ENCODE data around the gene RND3. TPM values are rescaled to one million over a fixed set of nuclear protein-coding genes. Genes with fewer than 3 reads are reported as not detected.
A peak's percentile ranks its signal among the peaks of the same experiment; 100 is the strongest.

The RND3 gene
- total RNA-seq, 2 donors from 2014 or later: not detected

GRCh38 chr2:150517951-150518680, 30.6 kb upstream of the RND3 start:
- no peak overlapping the region for H3K27ac Mint-ChIP-seq
- H3K36me3 Mint-ChIP-seq (ENCODE audit: low read depth): no peaks in the 10 kb centered on the region
- ATAC-seq (no peak), DNase-seq (no peak)
- H3K9me3 ChIP-seq (ENCODE audit: control insufficient read depth, low read length, poor library complexity, severe bottlenecking): no peaks in the 10 kb centered on the region
- no peaks in the 10 kb centered on the region for H3K4me1 Mint-ChIP-seq
- no peaks in the 10 kb centered on the region for H3K27me3 Mint-ChIP-seq
- H3K4me3 Mint-ChIP-seq: no peak overlapping the region

GRCh38 chr2:150513647-150514046, 26.2 kb upstream of the RND3 start:
- Mint-ChIP-seq H3K27me3 (no peaks in the 10 kb centered on the region), H3K36me3 (ENCODE audit: low read depth) (no peaks in the 10 kb centered on the region), H3K27ac (no peak overlapping the region), H3K4me3 (no peak overlapping the region), H3K4me1 (no peaks in the 10 kb centered on the region)
- H3K9me3 ChIP-seq (ENCODE audit: control insufficient read depth, low read length, poor library complexity, severe bottlenecking): no peaks in the 10 kb centered on the region
- DNase-seq: no peak
- no peak for ATAC-seq

DNA sequence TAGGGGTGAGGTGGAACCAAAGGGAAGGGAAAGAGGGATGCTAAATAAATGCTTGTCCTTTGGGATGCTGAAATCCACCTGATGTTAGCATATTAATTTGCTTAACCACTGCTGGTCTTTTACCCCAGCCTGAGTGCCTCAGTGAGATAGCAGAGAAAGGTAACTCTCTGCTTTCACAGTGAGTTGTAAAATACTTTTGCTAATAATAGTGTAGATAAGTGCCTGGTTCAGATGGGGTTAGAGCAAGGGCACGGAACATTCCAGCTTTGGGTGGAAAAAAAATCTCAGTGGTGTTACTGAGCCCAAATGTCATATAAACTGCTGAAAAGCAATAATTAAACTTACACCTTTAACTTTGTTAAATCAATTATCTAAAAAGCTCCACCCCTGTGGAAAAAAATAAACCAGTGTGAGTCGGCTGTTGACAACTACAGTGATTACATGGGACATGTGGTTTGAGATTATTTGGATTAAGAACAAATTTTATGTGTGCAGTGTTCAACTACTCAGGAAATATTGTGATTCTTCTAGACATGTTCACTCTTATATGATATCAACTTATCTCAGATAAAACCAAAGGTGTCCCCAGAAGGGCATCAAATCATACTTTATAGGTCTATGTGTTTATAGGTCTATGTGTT, 21.1 kb upstream of the RND3 start:
- H3K4me3 Mint-ChIP-seq: no peak overlapping the region
- no peaks in the 10 kb centered on the region for H3K27me3 Mint-ChIP-seq
- H3K36me3 Mint-ChIP-seq (ENCODE audit: low read depth): no peaks in the 10 kb centered on the region
- DNase-seq: no peak
- H3K4me1 Mint-ChIP-seq: no peaks in the 10 kb centered on the region
- H3K27ac Mint-ChIP-seq: no peak overlapping the region
- H3K9me3 ChIP-seq (ENCODE audit: control insufficient read depth, low read length, poor library complexity, severe bottlenecking): no peaks in the 10 kb centered on the region
- ATAC-seq: no peak

DNA sequence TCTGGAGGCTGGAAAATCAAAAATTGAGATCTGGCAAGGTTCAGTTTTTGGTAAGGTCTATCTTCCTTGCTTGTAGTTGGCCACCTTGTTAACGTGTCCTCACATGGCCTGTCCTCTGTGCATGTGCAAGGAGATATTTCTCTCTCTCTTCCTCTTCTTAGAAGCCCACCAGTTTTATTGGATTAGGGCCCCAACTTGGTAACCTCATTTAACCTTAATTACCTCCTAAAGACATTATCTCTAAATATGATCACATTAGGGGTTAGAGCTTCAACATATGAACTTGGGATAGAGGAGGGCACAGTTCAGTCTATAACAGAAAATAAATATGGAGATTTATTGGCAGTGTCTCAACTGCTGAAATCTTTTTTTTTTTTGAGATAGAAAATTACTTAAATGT, 19.6 kb upstream of the RND3 start:
- Mint-ChIP-seq H3K27ac (no peak overlapping the region), H3K4me3 (no peak overlapping the region), H3K27me3 (no peaks in the 10 kb centered on the region), H3K4me1 (no peaks in the 10 kb centered on the region), H3K36me3 (ENCODE audit: low read depth) (no peaks in the 10 kb centered on the region)
- no peak for ATAC-seq
- no peak for DNase-seq
- no peaks in the 10 kb centered on the region for H3K9me3 ChIP-seq (ENCODE audit: control insufficient read depth, low read length, poor library complexity, severe bottlenecking)

DNA sequence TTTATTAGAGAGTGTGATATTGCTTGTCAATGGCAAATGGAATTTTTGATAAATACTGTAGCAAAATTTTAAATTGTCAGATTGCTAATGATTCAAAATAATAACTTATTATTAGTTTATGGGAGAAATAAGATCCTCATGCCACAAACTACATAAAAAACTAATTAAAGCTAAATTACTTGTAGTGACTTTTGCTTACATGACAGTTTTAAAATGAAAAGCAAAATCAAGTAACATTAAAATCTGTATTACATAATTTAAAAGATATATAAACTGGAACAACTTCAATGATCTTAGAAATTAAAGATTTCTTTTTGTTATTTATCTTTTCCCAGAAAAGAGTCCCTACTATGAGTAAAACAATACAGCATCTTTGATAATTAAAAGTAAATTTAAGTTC, 17.7 kb upstream of the RND3 start:
- ATAC-seq: no peak
- no peaks in the 10 kb centered on the region for H3K9me3 ChIP-seq (ENCODE audit: control insufficient read depth, low read length, poor library complexity, severe bottlenecking)
- Mint-ChIP-seq H3K27ac (no peak overlapping the region), H3K27me3 (no peaks in the 10 kb centered on the region), H3K36me3 (ENCODE audit: low read depth) (no peaks in the 10 kb centered on the region), H3K4me1 (no peaks in the 10 kb centered on the region), H3K4me3 (no peak overlapping the region)
- no peak for DNase-seq

GRCh38 chr2:150495993-150496627, 8.6 kb upstream of the RND3 start:
- no peaks in the 10 kb centered on the region for H3K4me1 Mint-ChIP-seq
- no peak overlapping the region for H3K27ac Mint-ChIP-seq
- no peak overlapping the region for H3K4me3 Mint-ChIP-seq
- no peaks in the 10 kb centered on the region for H3K27me3 Mint-ChIP-seq
- DNase-seq: no peak
- H3K9me3 ChIP-seq (ENCODE audit: control insufficient read depth, low read length, poor library complexity, severe bottlenecking): no peaks in the 10 kb centered on the region
- no peak for ATAC-seq
- no peaks in the 10 kb centered on the region for H3K36me3 Mint-ChIP-seq (ENCODE audit: low read depth)

DNA sequence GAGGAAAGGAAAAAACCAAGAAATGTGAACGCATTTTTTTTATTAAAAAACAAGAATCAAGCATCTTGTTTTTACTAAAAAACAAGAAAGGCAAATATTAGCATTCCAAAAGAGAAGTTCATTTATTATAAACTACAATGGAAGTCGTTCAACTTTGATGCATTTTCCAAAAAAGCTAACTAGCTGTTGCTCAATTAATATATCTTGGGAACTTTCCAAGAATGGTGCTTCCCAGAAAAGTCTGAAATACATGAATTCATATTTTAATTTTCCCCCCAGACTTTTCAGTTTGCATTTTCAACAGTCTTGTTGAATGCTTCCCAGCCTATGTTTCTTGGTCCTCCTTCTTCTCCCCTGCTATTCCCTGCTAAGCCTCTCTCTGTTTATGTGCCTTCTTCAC, 7.5 kb upstream of the RND3 start:
- no peak overlapping the region for H3K27ac Mint-ChIP-seq
- no peaks in the 10 kb centered on the region for H3K36me3 Mint-ChIP-seq (ENCODE audit: low read depth)
- ATAC-seq (no peak), DNase-seq (no peak)
- H3K4me1 Mint-ChIP-seq: no peaks in the 10 kb centered on the region
- no peaks in the 10 kb centered on the region for H3K27me3 Mint-ChIP-seq
- no peak overlapping the region for H3K4me3 Mint-ChIP-seq
- H3K9me3 ChIP-seq (ENCODE audit: control insufficient read depth, low read length, poor library complexity, severe bottlenecking): no peaks in the 10 kb centered on the region

DNA sequence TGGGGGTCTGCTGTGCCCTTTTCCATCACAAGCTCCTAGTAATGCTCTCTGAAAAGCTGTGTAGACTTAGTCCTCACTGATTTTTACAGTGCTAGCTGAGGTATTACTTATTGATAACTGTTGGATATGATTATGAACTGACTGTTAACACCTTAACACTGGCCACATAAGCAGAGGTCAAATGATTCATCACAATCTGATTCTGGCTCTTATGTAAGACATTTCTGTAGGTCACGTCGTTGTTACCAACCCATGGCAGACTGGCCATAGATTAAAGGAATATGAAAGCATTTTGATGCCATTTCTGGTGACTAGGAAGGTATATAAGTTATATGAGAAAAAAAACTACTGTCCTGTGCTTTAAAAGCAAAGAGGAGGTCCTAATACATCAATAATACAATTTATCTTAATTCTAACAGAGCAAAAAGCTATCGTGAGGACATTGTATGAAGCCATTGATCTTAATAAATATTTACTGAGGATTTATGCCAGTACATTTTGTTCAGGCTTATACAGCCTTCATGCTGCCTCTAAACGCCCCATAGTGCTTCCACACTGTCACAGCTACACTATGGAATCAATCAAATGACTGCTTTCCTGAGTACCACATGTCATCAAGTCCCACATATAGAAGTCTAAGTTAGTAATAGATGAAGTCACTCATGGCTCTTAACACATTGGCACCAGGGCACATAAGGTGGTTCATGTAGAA, 6.9 kb upstream of the RND3 start:
- no peak overlapping the region for H3K4me3 Mint-ChIP-seq
- H3K4me1 Mint-ChIP-seq: no peaks in the 10 kb centered on the region
- H3K27ac Mint-ChIP-seq: no peak overlapping the region
- no peaks in the 10 kb centered on the region for H3K36me3 Mint-ChIP-seq (ENCODE audit: low read depth)
- ATAC-seq: no peak
- peaks cover 2% of the 10 kb centered on the region for H3K27me3 Mint-ChIP-seq
- no peak for DNase-seq
- no peaks in the 10 kb centered on the region for H3K9me3 ChIP-seq (ENCODE audit: control insufficient read depth, low read length, poor library complexity, severe bottlenecking)

DNA sequence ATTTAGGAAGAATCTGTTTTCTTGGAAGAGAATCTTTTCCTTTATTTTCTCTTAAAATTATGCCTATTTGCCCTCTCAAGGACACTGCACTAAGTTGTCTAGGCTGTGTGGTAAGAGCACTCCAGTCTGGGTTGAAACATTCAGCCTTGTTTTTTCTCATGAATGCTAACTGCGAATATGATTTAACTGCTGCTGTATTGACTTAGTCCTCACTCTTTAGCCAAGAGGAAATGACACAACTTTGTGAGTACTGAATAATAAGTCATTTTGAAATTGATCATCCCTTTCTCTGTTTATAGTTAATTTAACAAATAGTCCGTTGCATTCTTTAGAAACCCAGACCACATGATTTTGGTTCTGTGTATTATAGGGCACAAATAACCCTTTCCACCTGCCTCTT, 4.5 kb upstream of the RND3 start:
- no peak overlapping the region for H3K4me3 Mint-ChIP-seq
- no peaks in the 10 kb centered on the region for H3K36me3 Mint-ChIP-seq (ENCODE audit: low read depth)
- no peaks in the 10 kb centered on the region for H3K9me3 ChIP-seq (ENCODE audit: control insufficient read depth, low read length, poor library complexity, severe bottlenecking)
- H3K4me1 Mint-ChIP-seq: peaks cover 3% of the 10 kb centered on the region
- H3K27ac Mint-ChIP-seq: no peak overlapping the region
- peaks cover 23% of the 10 kb centered on the region for H3K27me3 Mint-ChIP-seq
- ATAC-seq (no peak), DNase-seq (no peak)

GRCh38 chr2:150491430-150491829, 4.0 kb upstream of the RND3 start:
- Mint-ChIP-seq H3K27ac (no peak overlapping the region), H3K4me1 (peaks cover 8% of the 10 kb centered on the region), H3K36me3 (ENCODE audit: low read depth) (peaks cover 2% of the 10 kb centered on the region), H3K4me3 (no peak overlapping the region), H3K27me3 (peaks cover 28% of the 10 kb centered on the region)
- no peak for DNase-seq
- H3K9me3 ChIP-seq (ENCODE audit: control insufficient read depth, low read length, poor library complexity, severe bottlenecking): no peaks in the 10 kb centered on the region
- ATAC-seq: no peak

- H3K27ac Mint-ChIP-seq: no peak overlapping the region
- ATAC-seq: no peak
- peaks cover 2% of the 10 kb centered on the region for H3K36me3 Mint-ChIP-seq (ENCODE audit: low read depth)
- no peaks in the 10 kb centered on the region for H3K9me3 ChIP-seq (ENCODE audit: control insufficient read depth, low read length, poor library complexity, severe bottlenecking)
- DNase-seq: no peak
- no peak overlapping the region for H3K4me3 Mint-ChIP-seq
- peaks cover 38% of the 10 kb centered on the region for H3K27me3 Mint-ChIP-seq
- peaks cover 9% of the 10 kb centered on the region for H3K4me1 Mint-ChIP-seq
Measured at GRCh38 chr2:150490466-150490865, 3.0 kb upstream of the RND3 start.

DNA sequence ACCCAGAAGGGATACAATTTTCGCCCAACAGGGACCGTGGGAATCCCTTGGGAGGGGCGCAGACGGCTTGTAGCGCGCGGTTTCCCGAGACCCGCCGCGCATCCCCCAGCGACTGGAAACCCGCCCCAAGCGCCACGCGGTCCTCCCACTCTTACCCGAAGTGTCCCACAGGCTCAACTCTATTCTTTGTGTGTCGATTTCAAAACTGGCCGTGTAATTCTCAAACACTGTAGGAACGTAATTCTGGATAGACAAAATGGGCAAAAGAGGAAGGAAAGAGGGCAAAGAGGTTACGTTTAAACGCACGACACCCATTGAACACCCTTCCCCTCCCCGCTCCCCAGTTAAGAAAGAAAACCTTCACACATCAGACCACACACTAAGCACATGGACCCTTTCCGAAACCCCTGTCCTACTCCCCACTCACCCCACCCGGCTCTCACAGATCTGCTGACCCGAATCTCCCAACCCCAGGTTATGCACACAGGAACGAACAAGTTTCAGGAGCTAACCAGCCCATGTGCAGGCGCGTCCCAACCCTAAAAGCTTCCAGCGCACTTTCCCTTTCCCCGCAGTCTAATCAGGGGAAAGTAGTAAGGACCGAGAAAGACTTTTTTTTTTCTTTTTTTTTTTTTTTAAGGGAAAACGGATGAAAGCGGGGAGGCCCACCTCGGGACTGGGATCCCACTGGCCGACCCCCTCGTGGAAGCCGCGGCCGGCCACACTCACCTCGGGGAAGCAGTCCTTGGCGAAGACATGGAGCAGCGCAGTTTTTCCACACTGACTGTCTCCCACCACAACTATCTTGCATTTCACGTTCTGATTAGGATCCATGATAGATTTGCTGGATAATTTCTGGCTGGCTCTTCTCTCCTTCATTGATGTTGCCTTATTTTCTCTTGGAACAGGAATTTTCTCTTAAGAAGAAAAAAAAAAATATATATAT, 655 bp downstream of the RND3 start:
- Mint-ChIP-seq H3K4me3 (peak overlapping the region; percentile 65), H3K4me1 (peaks cover 9% of the 10 kb centered on the region), H3K36me3 (ENCODE audit: low read depth) (peaks cover 2% of the 10 kb centered on the region)

More for the DNA sequence above, 655 bp downstream of the RND3 start:
- ATAC-seq (no peak), DNase-seq (no peak)
- no peaks in the 10 kb centered on the region for H3K9me3 ChIP-seq (ENCODE audit: control insufficient read depth, low read length, poor library complexity, severe bottlenecking)
- peaks cover 52% of the 10 kb centered on the region for H3K27me3 Mint-ChIP-seq
- H3K27ac Mint-ChIP-seq: no peak overlapping the region
